ENCODE measurements around the gene SMAD2. TPM values are rescaled to one million over a fixed set of nuclear protein-coding genes. Genes with fewer than 3 reads are reported as not detected.
A peak's percentile ranks its signal among the peaks of the same experiment; 100 is the strongest.

The SMAD2 gene
- total RNA-seq, 1 experiment from 2014 or later: 124 TPM

- BruUV-seq (replicated peaks): no TSS peak
- ChIA-PET CTCF (no interaction called here), POLR2A (ENCODE audit: low non-redundant PET) (no interaction called here)
- intact Hi-C loops (cut with micrococcal nuclease; ENCODE audit: unreplicated experiment): no loop called here
- no peak overlapping the region for H3K4me3 ChIP-seq (ENCODE audit: low read depth, low read length, poor library complexity, severe bottlenecking)
- H3K4me1 ChIP-seq (ENCODE audit: insufficient read depth, low read length, poor library complexity, severe bottlenecking): peaks cover 21% of the 10 kb centered on the region
- no peaks in the 10 kb centered on the region for H3K27me3 ChIP-seq (replicated peaks; ENCODE audit: insufficient read depth, low read depth, low read length, poor library complexity)
- H3K27ac ChIP-seq (ENCODE audit: low read depth, low read length, poor library complexity, severe bottlenecking): no peak overlapping the region
- DNase-seq (ENCODE audit: low spot score): no peak
- TF ChIP-seq EZH2 (IDR thresholded peaks at IDR 0.05; ENCODE audit: borderline replicate concordance, low read depth, low read length, poor library complexity, severe bottlenecking): no peak
- no peak for TF ChIP-seq CTCF (conservative IDR thresholded peaks at IDR 0.05; ENCODE audit: low read depth, low read length)
- peaks cover 38% of the 10 kb centered on the region for H3K9me3 ChIP-seq (ENCODE audit: low read depth, low read length, poor library complexity, severe bottlenecking)
- H3K36me3 ChIP-seq (ENCODE audit: insufficient read depth, low read length, poor library complexity, severe bottlenecking): no peaks in the 10 kb centered on the region
Measured at GRCh38 chr18:47901624-47902362, 28.7 kb downstream of the SMAD2 start.

GRCh38 chr18:47899107-47899840, 31.2 kb downstream of the SMAD2 start:
- peak; percentile 52 for DNase-seq (ENCODE audit: low spot score)
- intact Hi-C loops (cut with micrococcal nuclease; ENCODE audit: unreplicated experiment): no loop called here
- peaks cover 17% of the 10 kb centered on the region for H3K9me3 ChIP-seq (ENCODE audit: low read depth, low read length, poor library complexity, severe bottlenecking)
- no peak overlapping the region for H3K27ac ChIP-seq (ENCODE audit: low read depth, low read length, poor library complexity, severe bottlenecking)
- TF ChIP-seq EZH2 (IDR thresholded peaks at IDR 0.05; ENCODE audit: borderline replicate concordance, low read depth, low read length, poor library complexity, severe bottlenecking) (no peak), CTCF (conservative IDR thresholded peaks at IDR 0.05; ENCODE audit: low read depth, low read length) (no peak)
- peaks cover 21% of the 10 kb centered on the region for H3K4me1 ChIP-seq (ENCODE audit: insufficient read depth, low read length, poor library complexity, severe bottlenecking)
- ChIA-PET POLR2A (ENCODE audit: low non-redundant PET) (no interaction called here), CTCF (interaction anchor here (0.6 kb wide), 2 partner anchors 163 to 1053 kb away, joined by 3 to 4 read pairs; no protein-coding TSS in a partner anchor)
- no peaks in the 10 kb centered on the region for H3K36me3 ChIP-seq (ENCODE audit: insufficient read depth, low read length, poor library complexity, severe bottlenecking)
- H3K27me3 ChIP-seq (replicated peaks; ENCODE audit: insufficient read depth, low read depth, low read length, poor library complexity): no peaks in the 10 kb centered on the region
- H3K4me3 ChIP-seq (ENCODE audit: low read depth, low read length, poor library complexity, severe bottlenecking): no peak overlapping the region
- BruUV-seq (replicated peaks): no TSS peak

GRCh38 chr18:47898696-47899095, 31.8 kb downstream of the SMAD2 start:
- Histone ChIP-seq H3K4me3 (ENCODE audit: low read depth, low read length, poor library complexity, severe bottlenecking) (no peak overlapping the region), H3K27me3 (replicated peaks; ENCODE audit: insufficient read depth, low read depth, low read length, poor library complexity) (no peaks in the 10 kb centered on the region), H3K27ac (ENCODE audit: low read depth, low read length, poor library complexity, severe bottlenecking) (no peak overlapping the region), H3K9me3 (ENCODE audit: low read depth, low read length, poor library complexity, severe bottlenecking) (peaks cover 11% of the 10 kb centered on the region), H3K4me1 (ENCODE audit: insufficient read depth, low read length, poor library complexity, severe bottlenecking) (peaks cover 21% of the 10 kb centered on the region), H3K36me3 (ENCODE audit: insufficient read depth, low read length, poor library complexity, severe bottlenecking) (no peaks in the 10 kb centered on the region)
- ChIA-PET CTCF (interaction anchor here (0.6 kb wide), 2 partner anchors 164 to 1054 kb away, joined by 3 to 4 read pairs; no protein-coding TSS in a partner anchor), POLR2A (ENCODE audit: low non-redundant PET) (no interaction called here)
- DNase-seq (ENCODE audit: low spot score): no peak
- intact Hi-C loops (cut with micrococcal nuclease; ENCODE audit: unreplicated experiment): no loop called here
- no TSS peak for BruUV-seq (replicated peaks)
- TF ChIP-seq CTCF (conservative IDR thresholded peaks at IDR 0.05; ENCODE audit: low read depth, low read length) (no peak), EZH2 (IDR thresholded peaks at IDR 0.05; ENCODE audit: borderline replicate concordance, low read depth, low read length, poor library complexity, severe bottlenecking) (no peak)

Measured in A673 (cell line).